Omental fat pad (tissue), 4 donors: ENCODE measurements around the gene PA2G4. TPM values are rescaled to one million over a fixed set of nuclear protein-coding genes. Genes with fewer than 3 reads are reported as not detected.
A peak's percentile ranks its signal among the peaks of the same experiment; 100 is the strongest.

ENCODE experiments used
- ATAC-seq: fragments of 150-250 bp; one replicate; pipeline ENCODE4 v1.9.1; 2016; ENCODE audit warnings: mild to moderate bottlenecking, moderate library complexity; ENCODE audit not compliant: low FRiP score
- DNase-seq: peaks from one replicate; pipeline ENCODE4 v3.0.0-alpha.2; 2019; ENCODE audit warnings: low spot score
- CTCF ChIP-seq, 3 donors: fragments of 450-650 bp; IDR thresholded peaks; one replicate each; pipeline ENCODE4 v1.5.1; 2016 to 2017; ENCODE audit warnings: antibody characterized with exemption in 3 of 3, mild to moderate bottlenecking in 3 of 3, moderate library complexity in 2 of 3
- total RNA-seq, 4 donors: library from RNA; depleted of rRNA; stranded (reverse); fragments of >200 nt; gene quantifications; one replicate each; pipeline ENCODE4 v1.1.0, GENCODE V29; 2016

PA2G4 gene
- total RNA-seq, 4 donors from 2014 or later, result 90.2 to 232 (median 119) TPM

DNA sequence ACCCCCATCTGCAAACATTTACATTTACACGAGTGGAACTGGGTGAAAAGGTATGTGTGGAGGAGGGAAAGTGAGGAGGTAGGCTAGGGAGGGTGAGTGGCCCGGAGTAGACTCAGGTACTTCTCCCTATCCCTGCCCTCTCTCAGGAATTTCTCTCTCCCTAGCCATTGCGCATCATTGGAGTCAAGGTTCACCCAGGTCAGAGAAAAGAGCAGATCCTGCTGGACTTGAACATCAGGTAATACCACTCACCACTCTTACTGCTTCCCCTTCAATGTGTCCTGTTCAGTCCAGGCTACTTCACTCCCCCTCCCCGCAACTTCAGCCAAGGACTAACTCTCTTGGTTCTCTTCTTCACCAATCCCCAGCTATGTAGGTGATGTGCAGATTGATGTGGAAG is 26.5 kb downstream of the PA2G4 start:
- no peak for DNase-seq
- ATAC-seq, result no peak
- TF ChIP-seq CTCF (IDR thresholded peaks at IDR 0.05), result no peak

DNA sequence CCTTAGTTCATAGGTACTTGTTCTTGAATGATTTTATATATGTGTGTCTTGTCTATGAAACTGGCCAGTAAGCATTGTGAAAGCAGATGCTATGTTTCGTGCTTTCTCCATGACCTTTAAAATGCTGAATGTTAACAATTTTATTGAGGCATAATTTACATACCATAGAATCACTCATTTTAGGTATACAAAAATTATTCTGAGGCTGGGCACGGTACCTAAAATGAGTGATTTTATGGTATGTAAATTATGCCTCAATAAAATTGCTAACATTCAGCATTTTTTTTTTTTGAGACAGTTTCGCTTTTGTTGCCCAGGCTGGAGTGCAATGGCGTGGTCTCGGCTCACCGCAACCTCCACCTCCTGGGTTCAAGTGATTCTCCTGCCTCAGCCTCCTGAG is 30.5 kb downstream of the PA2G4 start:
- DNase-seq, result no peak
- ATAC-seq, result no peak
- TF ChIP-seq CTCF (IDR thresholded peaks at IDR 0.05), result no peak

DNA sequence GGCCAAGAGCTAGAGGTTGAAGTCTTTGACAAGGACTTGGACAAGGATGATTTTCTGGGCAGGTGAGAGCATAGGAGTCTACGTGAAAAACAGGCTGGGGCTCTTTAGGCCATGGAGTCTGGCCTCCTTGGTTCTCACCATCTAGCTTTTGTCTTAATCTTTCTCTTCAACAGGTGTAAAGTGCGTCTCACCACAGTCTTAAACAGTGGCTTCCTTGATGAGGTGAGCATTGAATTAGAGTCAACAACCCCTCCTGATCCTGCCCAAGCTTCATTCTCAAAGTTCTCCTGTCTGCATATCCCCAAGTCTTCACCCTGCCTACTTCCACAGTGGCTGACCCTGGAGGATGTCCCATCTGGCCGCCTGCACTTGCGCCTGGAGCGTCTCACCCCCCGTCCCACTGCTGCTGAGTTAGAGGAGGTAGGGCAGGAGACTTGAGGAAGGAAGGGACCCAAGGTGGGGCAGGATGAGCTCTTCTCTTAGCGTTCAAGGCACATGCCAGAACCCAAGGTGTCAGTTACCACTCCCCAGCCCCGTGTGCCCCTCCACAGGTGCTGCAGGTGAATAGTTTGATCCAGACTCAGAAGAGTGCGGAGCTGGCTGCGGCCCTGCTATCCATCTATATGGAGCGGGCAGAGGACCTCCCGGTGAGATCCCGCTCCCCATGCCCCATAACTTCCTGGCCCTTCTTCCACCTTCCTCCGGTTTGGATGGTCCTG is 33.7 kb downstream of the PA2G4 start:
- TF ChIP-seq CTCF (IDR thresholded peaks at IDR 0.05), result no peak
- no peak for DNase-seq
- ATAC-seq, result no peak

DNA sequence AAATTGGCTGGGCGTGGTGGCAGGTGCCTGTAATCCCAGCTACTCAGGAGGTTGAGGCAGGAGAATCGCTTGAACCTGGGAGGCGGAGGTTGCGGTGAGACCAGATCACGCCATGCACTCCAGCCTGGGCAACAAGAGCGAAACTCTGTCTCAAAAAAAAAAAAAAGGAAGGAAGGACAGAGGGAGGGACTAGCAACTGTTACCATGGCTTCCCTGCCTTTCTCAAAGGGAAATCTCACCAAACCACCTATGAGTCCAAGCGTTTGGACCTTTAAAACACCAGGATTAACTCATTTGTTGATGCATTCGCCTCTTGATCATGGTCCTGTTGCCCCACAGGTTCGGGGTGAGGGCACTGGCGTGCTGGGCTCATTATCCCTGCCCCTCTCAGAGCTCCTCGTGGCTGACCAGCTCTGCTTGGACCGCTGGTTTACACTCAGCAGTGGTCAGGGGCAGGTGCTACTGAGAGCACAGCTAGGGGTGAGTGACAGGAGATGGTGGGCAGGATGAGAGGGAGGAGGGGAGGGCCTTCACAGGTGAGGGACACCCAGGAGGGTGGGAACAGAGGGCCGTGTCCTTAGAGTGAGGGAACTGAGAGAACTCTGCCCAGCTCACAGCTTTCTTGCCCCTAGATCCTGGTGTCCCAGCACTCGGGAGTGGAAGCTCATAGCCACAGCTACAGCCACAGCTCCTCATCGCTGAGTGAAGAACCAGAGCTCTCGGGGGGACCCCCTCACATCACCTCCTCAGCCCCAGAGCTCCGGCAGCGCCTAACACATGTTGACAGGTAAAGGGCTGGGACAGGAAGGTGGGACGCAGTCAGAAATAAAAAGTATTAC is 37.8 kb downstream of the PA2G4 start:
- TF ChIP-seq CTCF (IDR thresholded peaks at IDR 0.05), result no peak
- ATAC-seq (no peak), DNase-seq (no peak)

DNA sequence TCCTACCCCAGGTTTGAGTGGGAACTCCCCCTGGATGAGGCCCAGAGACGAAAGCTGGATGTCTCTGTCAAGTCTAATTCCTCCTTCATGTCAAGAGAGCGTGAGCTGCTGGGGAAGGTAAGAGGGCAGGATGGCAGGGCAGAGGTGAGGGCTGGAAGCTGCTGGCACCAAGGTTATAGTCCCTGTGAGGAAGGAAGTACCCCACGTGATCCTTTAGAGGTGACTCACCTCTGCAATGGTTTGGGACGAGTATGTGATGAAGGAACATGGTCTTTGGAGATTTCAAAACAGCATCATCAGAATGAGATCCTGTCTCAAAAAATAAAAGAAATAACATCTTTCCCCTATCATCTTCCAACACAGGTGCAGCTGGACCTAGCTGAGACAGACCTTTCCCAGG is 38.9 kb downstream of the PA2G4 start:
- no peak for TF ChIP-seq CTCF (IDR thresholded peaks at IDR 0.05)
- ATAC-seq (no peak), DNase-seq (no peak)

DNA sequence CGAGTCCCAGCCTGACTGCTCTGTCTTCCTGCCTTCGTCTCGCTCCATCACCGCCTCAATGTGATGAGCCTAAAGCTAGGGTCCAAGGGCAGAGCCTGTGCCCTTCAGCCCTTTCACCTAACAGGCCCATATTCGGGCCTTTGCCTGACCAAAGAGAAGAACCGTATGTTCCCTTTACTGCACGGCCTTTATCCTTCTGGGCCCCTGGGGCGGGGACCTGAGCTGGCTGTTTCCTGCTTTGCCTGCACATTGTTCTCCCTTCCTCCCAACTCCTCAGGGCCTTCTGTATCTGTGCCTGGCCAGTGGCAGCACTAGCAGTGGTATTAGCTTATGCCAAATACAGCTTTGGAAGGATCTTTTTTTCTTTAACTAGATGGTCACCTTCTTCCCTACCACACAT is 39.5 kb downstream of the PA2G4 start:
- DNase-seq, result no peak
- ATAC-seq, result peak; percentile 21
- no peak for TF ChIP-seq CTCF (IDR thresholded peaks at IDR 0.05)
